Endometrium (tissue), 2 donors: ENCODE data around the gene SDR42E1.
A peak's percentile ranks its signal among the peaks of the same experiment; 100 is the strongest.
"Not testable (repeated sequence)": the region's sequence is repeated elsewhere in the genome, so short reads cannot be mapped to it uniquely, and the experiment has no call there.

Source experiments
- FAIRE-seq: peaks from 2 replicates; lab custom pipeline; 2012; peaks lifted over from hg19 to GRCh38; lab: Jason Lieb, UNC
- donor health status: control.
- donor health status: control.

Gene SDR42E1

GRCh38 chr16:82037251-82037650 lies 26.0 kb upstream of the SDR42E1 start:
- no peak for FAIRE-seq

GRCh38 chr16:82034981-82035612 lies 23.8 kb upstream of the SDR42E1 start, which contains the start of gene HSD17B2:
Gene HSD17B2 (plus strand): TSS chr16:82035253. CDS start chr16:82035425, 172 bp downstream.
- no peak for FAIRE-seq

- FAIRE-seq, result no peak
Measured at GRCh38 chr16:82033683-82034300, 22.5 kb upstream of the SDR42E1 start.

GRCh38 chr16:82033006-82033405 lies 21.7 kb upstream of the SDR42E1 start:
- FAIRE-seq, result no peak

- peak; percentile 72 for FAIRE-seq
Measured at GRCh38 chr16:82031116-82032084, 20.1 kb upstream of the SDR42E1 start.

- no peak for FAIRE-seq
Measured at GRCh38 chr16:82027629-82028064, 16.4 kb upstream of the SDR42E1 start.

- FAIRE-seq, result no peak
Measured at GRCh38 chr16:82024883-82025282, 13.6 kb upstream of the SDR42E1 start.

- FAIRE-seq, result no peak
Measured at GRCh38 chr16:82024316-82024715, 13.0 kb upstream of the SDR42E1 start.

- FAIRE-seq, result no peak
Measured at GRCh38 chr16:82023206-82023605, 11.9 kb upstream of the SDR42E1 start.

GRCh38 chr16:82020051-82020450 lies 8.8 kb upstream of the SDR42E1 start:
- FAIRE-seq, result no peak

- no peak for FAIRE-seq
Measured at GRCh38 chr16:82019535-82019934, 8.3 kb upstream of the SDR42E1 start.

GRCh38 chr16:82017911-82018568 lies 6.8 kb upstream of the SDR42E1 start:
- no peak for FAIRE-seq

- FAIRE-seq, result peak; percentile 71
Measured at GRCh38 chr16:82016964-82017363, 5.7 kb upstream of the SDR42E1 start.

GRCh38 chr16:82016263-82016662 lies 5.0 kb upstream of the SDR42E1 start:
- FAIRE-seq, result no peak

GRCh38 chr16:82013139-82013538 lies 1.9 kb upstream of the SDR42E1 start:
- FAIRE-seq, result no peak

GRCh38 chr16:82010649-82011048 lies 621 bp downstream of the SDR42E1 start:
- FAIRE-seq, result no peak

GRCh38 chr16:82009789-82010188 lies 1.5 kb downstream of the SDR42E1 start:
- FAIRE-seq, result not testable (repeated sequence)

- FAIRE-seq, result no peak
Measured at GRCh38 chr16:82008957-82009592, 2.2 kb downstream of the SDR42E1 start.

GRCh38 chr16:82007189-82007588 lies 4.1 kb downstream of the SDR42E1 start:
- FAIRE-seq, result no peak

GRCh38 chr16:82006036-82006435 lies 5.2 kb downstream of the SDR42E1 start:
- FAIRE-seq, result no peak

GRCh38 chr16:82005027-82005830 lies 6.0 kb downstream of the SDR42E1 start:
- FAIRE-seq, result peak; percentile 50
